Mammary epithelial cell (primary cell): ENCODE data around the gene DDX39A.

Source experiments
- CTCF ChIP-seq, 2 donors: IDR thresholded peaks in 1 of 2; conservative IDR thresholded peaks in 1 of 2; 2 replicates each; pipeline ENCODE4 v1.5.1; 2011 to 2012; ENCODE audit warnings: inconsistent platforms in 2 of 2, low read length in 2 of 2, mild to moderate bottlenecking in 2 of 2, control low read depth in 1 of 2, low read depth in 1 of 2; ENCODE audit not compliant: insufficient read depth in 1 of 2; ENCODE audit errors: extremely low read depth in 1 of 2
- EZH2 ChIP-seq: IDR thresholded peaks from 2 replicates; pipeline ENCODE4 v1.6.1; 2012; ENCODE audit warnings: low read length, inconsistent platforms, borderline replicate concordance

DNA sequence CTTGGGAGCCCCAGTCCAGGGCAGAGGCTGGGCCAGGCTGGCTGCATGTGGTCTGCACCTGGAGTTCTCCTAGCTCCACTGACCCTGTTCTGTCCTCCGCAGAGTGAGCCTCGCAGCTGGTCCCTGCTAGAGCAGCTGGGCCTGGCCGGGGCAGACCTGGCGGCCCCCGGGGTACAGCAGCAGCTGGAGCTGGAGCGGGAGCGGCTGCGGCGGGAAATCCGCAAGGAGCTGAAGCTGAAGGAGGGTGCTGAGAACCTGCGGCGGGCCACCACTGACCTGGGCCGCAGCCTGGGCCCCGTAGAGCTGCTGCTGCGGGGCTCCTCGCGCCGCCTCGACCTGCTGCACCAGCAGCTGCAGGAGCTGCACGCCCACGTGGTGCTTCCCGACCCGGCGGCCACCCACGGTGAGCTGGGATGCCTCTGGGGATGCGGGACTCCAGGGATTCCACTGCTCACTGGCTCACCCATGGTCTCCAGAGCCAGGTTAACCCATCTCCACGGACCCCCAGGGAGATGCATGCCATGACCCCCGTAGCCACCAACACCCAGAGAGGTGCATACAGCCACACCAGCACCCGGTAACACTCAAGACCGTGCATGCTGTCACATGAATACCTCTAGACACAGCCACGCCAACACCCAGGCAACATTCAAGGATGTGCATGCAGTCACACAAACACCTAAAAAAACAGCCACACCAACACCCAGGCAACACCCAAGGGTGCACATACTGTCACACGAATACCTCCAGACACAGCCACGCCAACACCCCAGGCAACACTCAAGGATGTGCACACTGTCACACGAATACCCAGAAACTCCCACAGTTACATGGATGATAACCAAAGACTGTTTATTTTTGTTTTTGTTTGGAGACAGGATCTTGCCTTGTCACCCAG, 22.1 kb upstream of the DDX39A start:
- TF ChIP-seq CTCF (conservative IDR thresholded peaks at IDR 0.05 in 1 of 2, IDR thresholded peaks at IDR 0.05 in 1 of 2; ENCODE audit: extremely low read depth in 1 of 2, insufficient read depth in 1 of 2, low read depth in 1 of 2, low read length in 2 of 2) (no peak), EZH2 (no peak)
